ENCODE results near the gene PTBP1.

DNA sequence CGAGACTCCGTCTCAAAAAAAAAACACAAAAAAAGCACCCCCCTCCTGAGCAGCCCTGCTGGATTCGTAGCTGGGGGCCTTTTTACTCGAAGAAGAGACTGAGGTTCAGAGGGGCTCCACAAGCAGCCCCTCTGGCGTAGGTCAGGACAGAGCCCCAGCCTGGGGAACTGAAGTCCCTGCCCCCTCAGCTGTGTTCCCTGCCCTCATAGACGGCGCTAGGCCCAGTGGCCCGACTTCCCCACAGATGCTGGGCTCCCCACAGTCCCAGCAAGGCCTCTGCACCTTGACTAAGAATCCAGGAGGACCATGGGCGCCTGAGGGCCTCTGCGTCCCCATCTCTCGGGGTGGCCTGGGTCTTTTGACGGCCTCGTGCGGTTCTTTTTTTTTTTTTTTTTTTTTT is 47.4 kb upstream of the PTBP1 start:
- no peak for TF ChIP-seq YY1 (IDR thresholded peaks at IDR 0.05)
- no peak for TF ChIP-seq JUND (IDR thresholded peaks at IDR 0.05)
- TF ChIP-seq, protein P1, sequence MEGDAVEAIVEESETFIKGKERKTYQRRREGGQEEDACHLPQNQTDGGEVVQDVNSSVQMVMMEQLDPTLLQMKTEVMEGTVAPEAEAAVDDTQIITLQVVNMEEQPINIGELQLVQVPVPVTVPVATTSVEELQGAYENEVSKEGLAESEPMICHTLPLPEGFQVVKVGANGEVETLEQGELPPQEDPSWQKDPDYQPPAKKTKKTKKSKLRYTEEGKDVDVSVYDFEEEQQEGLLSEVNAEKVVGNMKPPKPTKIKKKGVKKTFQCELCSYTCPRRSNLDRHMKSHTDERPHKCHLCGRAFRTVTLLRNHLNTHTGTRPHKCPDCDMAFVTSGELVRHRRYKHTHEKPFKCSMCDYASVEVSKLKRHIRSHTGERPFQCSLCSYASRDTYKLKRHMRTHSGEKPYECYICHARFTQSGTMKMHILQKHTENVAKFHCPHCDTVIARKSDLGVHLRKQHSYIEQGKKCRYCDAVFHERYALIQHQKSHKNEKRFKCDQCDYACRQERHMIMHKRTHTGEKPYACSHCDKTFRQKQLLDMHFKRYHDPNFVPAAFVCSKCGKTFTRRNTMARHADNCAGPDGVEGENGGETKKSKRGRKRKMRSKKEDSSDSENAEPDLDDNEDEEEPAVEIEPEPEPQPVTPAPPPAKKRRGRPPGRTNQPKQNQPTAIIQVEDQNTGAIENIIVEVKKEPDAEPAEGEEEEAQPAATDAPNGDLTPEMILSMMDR (IDR thresholded peaks at IDR 0.05; ENCODE audit: low read depth, low read length, missing input control), result no peak
- TF ChIP-seq FOXA2 (IDR thresholded peaks at IDR 0.05), result no peak
- TF ChIP-seq RAD21 (IDR thresholded peaks at IDR 0.05), result no peak
- no peak for TF ChIP-seq RXRA (IDR thresholded peaks at IDR 0.05)
- TF ChIP-seq HNF4A (conservative IDR thresholded peaks at IDR 0.05), result no peak
- TF ChIP-seq, protein P2, sequence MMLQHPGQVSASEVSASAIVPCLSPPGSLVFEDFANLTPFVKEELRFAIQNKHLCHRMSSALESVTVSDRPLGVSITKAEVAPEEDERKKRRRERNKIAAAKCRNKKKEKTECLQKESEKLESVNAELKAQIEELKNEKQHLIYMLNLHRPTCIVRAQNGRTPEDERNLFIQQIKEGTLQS (IDR thresholded peaks at IDR 0.05), result no peak
- TF ChIP-seq, protein P3, sequence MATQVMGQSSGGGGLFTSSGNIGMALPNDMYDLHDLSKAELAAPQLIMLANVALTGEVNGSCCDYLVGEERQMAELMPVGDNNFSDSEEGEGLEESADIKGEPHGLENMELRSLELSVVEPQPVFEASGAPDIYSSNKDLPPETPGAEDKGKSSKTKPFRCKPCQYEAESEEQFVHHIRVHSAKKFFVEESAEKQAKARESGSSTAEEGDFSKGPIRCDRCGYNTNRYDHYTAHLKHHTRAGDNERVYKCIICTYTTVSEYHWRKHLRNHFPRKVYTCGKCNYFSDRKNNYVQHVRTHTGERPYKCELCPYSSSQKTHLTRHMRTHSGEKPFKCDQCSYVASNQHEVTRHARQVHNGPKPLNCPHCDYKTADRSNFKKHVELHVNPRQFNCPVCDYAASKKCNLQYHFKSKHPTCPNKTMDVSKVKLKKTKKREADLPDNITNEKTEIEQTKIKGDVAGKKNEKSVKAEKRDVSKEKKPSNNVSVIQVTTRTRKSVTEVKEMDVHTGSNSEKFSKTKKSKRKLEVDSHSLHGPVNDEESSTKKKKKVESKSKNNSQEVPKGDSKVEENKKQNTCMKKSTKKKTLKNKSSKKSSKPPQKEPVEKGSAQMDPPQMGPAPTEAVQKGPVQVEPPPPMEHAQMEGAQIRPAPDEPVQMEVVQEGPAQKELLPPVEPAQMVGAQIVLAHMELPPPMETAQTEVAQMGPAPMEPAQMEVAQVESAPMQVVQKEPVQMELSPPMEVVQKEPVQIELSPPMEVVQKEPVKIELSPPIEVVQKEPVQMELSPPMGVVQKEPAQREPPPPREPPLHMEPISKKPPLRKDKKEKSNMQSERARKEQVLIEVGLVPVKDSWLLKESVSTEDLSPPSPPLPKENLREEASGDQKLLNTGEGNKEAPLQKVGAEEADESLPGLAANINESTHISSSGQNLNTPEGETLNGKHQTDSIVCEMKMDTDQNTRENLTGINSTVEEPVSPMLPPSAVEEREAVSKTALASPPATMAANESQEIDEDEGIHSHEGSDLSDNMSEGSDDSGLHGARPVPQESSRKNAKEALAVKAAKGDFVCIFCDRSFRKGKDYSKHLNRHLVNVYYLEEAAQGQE (IDR thresholded peaks at IDR 0.05), result no peak
- TF ChIP-seq, protein P4, sequence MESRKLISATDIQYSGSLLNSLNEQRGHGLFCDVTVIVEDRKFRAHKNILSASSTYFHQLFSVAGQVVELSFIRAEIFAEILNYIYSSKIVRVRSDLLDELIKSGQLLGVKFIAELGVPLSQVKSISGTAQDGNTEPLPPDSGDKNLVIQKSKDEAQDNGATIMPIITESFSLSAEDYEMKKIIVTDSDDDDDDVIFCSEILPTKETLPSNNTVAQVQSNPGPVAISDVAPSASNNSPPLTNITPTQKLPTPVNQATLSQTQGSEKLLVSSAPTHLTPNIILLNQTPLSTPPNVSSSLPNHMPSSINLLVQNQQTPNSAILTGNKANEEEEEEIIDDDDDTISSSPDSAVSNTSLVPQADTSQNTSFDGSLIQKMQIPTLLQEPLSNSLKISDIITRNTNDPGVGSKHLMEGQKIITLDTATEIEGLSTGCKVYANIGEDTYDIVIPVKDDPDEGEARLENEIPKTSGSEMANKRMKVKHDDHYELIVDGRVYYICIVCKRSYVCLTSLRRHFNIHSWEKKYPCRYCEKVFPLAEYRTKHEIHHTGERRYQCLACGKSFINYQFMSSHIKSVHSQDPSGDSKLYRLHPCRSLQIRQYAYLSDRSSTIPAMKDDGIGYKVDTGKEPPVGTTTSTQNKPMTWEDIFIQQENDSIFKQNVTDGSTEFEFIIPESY (IDR thresholded peaks at IDR 0.05), result no peak
- TF ChIP-seq MAX (IDR thresholded peaks at IDR 0.05), result no peak
- no peak for TF ChIP-seq GABPA (IDR thresholded peaks at IDR 0.05 in 1 of 2, conservative IDR thresholded peaks at IDR 0.05 in 1 of 2)

All from liver (tissue), 3 donors.